Effector memory CD8-positive, alpha-beta T cell (primary cell): ENCODE results near the gene GPR32.
"Not testable (repeated sequence)": the region's sequence is repeated elsewhere in the genome, so short reads cannot be mapped to it uniquely, and the experiment has no call there.

Experiments
- ATAC-seq: fragments of 150-1000 bp; cut with Tn5 transposase; replicated peaks from 2 replicates; pipeline ENCODE4 v1.10.0; 2021; ENCODE audit warnings: mild to moderate bottlenecking, moderate library complexity
- DNase-seq, 3 experiments: peaks; one replicate each; pipeline ENCODE4 v3.0.0; 2021
- H3K27ac Mint-ChIP-seq, 2 donors: one replicate each; pipeline ENCODE4 v1.8.0; 2022; ENCODE audit warnings: mild to moderate bottlenecking in 2 of 2, mixed read lengths in 2 of 2, moderate library complexity in 2 of 2
- H3K27me3 Mint-ChIP-seq, 2 donors: one replicate each; pipeline ENCODE4 v1.8.0; 2022; ENCODE audit warnings: mixed read lengths in 2 of 2
- H3K36me3 Mint-ChIP-seq: one replicate; pipeline ENCODE4 v1.8.0; 2022; ENCODE audit warnings: mild to moderate bottlenecking, moderate library complexity, mixed read lengths; ENCODE audit not compliant: insufficient read depth
- H3K4me1 Mint-ChIP-seq, 2 donors: one replicate each; pipeline ENCODE4 v1.8.0; 2022; ENCODE audit warnings: low read depth in 2 of 2, mixed read lengths in 2 of 2
- H3K4me3 Mint-ChIP-seq, 2 donors: one replicate each; pipeline ENCODE4 v1.8.0; 2022; ENCODE audit warnings: mild to moderate bottlenecking in 2 of 2, mixed read lengths in 2 of 2, moderate library complexity in 2 of 2
- H3K9me3 Mint-ChIP-seq, 2 donors: one replicate each; pipeline ENCODE4 v1.8.0; 2022; ENCODE audit warnings: mixed read lengths in 2 of 2

Gene GPR32

DNA sequence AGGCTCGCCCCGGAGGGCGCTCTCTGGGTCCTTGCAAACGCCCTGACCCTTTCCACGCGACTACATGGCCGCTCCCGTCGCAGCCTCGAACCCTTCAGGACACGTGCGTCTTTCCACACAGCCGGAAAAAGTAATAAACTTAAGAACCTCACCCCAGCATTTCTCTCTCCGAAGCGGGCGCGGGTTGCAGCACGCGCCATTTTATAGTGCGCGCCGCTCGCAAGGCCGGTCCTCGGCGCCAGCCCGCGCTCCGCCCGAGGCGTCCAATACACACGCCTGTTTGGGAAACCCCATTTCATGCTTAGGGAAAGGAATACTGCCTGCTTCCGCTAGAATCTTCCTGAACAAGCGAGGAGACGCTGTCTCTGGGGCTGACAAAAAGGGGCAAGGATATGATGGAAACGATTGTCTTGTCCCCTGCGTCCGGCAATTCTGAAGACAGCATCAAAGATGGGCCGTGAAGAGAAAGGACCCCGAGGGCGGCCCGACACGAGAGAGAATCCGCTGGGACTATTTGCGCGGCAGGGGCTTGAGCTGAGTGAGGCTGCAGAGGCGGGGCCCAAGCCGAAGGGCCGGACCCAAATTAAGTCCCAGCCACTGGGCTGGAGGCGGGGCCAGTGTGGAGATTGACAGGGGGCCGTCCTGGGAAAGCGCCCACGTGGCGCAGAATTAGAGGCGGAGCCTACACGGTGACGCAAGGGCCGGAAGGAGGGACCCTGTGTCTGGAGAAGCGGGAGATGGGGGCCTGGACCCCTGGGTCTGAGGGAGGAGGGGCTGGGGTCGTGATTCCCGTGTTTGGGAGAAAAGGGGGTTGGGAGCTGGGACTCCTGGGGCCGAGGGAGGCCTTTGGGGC is 34.4 kb downstream of the GPR32 start:
- H3K27ac Mint-ChIP-seq: peak overlapping the region; percentile 99 to 100
- peaks cover 28 to 35% of the 10 kb centered on the region in 2 donors for H3K4me1 Mint-ChIP-seq
- H3K36me3 Mint-ChIP-seq: peaks cover 27% of the 10 kb centered on the region
- peak; percentile 95 to 98 (median 96) for DNase-seq
- no peaks in the 10 kb centered on the region for H3K27me3 Mint-ChIP-seq
- no peaks in the 10 kb centered on the region for H3K9me3 Mint-ChIP-seq
- H3K4me3 Mint-ChIP-seq: peak overlapping the region; percentile 96 to 98
- ATAC-seq: peak; percentile 95

- no peak overlapping the region for H3K27ac Mint-ChIP-seq
Observed at GRCh38 chr19:50808856-50809255, 38.6 kb downstream of the GPR32 start.

GRCh38 chr19:50811622-50812238 is 41.5 kb downstream of the GPR32 start:
- not testable (repeated sequence) for ATAC-seq, H3K9me3 Mint-ChIP-seq, DNase-seq, H3K4me1 Mint-ChIP-seq, H3K4me3 Mint-ChIP-seq, H3K36me3 Mint-ChIP-seq, H3K27ac Mint-ChIP-seq
- H3K27me3 Mint-ChIP-seq: peaks cover 30 to 52% of the 10 kb centered on the region in 2 donors

More at GRCh38 chr19:50808856-50809255, 38.6 kb downstream of the GPR32 start:
- Mint-ChIP-seq H3K4me1 (peaks cover 11 to 19% of the 10 kb centered on the region in 2 donors), H3K27me3 (peaks cover 6 to 25% of the 10 kb centered on the region in 2 donors), H3K4me3 (no peak overlapping the region), H3K9me3 (no peaks in the 10 kb centered on the region), H3K36me3 (peaks cover 9% of the 10 kb centered on the region)
- ATAC-seq: no peak
- no peak for DNase-seq

DNA sequence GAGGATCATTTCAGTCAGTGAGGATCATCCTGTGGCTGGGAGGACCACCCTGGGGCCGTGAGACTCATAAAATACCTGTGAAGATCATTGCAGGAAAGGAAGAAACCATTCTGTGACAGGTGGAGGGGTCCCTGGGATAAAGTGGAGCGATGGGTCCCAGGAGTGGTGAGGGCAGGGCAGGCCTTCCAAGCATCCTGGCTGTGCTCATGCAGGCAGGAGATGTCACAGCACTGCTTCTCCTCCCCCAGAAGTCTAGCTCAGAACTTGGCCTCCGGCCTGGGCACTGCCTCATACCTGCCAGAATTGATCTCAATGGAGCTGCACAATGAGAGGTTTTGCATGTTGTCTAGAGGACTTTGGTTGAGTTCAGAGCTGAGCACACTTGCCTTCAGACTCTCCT is 42.2 kb downstream of the GPR32 start:
- peaks cover 0 to 2% of the 10 kb centered on the region in 2 donors for H3K4me1 Mint-ChIP-seq
- no peak overlapping the region for H3K4me3 Mint-ChIP-seq
- no peak overlapping the region for H3K27ac Mint-ChIP-seq
- no peak for ATAC-seq
- DNase-seq: no peak
- H3K36me3 Mint-ChIP-seq: no peaks in the 10 kb centered on the region
- peaks cover 38 to 60% of the 10 kb centered on the region in 2 donors for H3K27me3 Mint-ChIP-seq
- H3K9me3 Mint-ChIP-seq: no peaks in the 10 kb centered on the region

GRCh38 chr19:50814883-50815282 is 44.6 kb downstream of the GPR32 start:
- Mint-ChIP-seq H3K36me3 (peaks cover 4% of the 10 kb centered on the region), H3K27me3 (peaks cover 56 to 84% of the 10 kb centered on the region in 2 donors), H3K4me3 (no peak overlapping the region), H3K4me1 (peaks cover under 1 to 14% of the 10 kb centered on the region in 2 donors), H3K9me3 (no peaks in the 10 kb centered on the region), H3K27ac (no peak overlapping the region)
- DNase-seq (no peak), ATAC-seq (no peak)

DNA sequence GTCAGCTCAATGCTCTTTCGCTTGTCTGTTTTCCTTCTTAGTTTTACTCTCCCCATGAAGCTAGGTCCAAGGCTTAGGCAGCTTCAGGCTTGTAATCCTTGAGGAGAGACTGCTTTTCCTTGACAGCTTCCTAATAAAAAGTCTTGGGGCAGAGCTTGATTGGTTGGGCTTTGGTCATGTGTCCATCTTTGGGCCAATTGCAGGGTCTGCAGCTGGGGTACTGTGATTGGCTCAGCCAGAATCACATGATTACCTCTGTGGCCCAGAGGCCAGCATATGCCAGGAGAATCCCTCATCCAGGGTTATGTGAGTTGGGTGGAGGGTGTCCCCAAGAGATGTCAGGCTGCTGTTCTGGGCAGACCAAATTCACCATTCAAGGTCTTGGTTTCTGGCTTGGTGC is 45.2 kb downstream of the GPR32 start:
- peaks cover 4% of the 10 kb centered on the region for H3K36me3 Mint-ChIP-seq
- ATAC-seq (no peak), DNase-seq (no peak)
- no peak overlapping the region for H3K4me3 Mint-ChIP-seq
- H3K9me3 Mint-ChIP-seq: no peaks in the 10 kb centered on the region
- H3K27me3 Mint-ChIP-seq: peaks cover 61 to 84% of the 10 kb centered on the region in 2 donors
- no peak overlapping the region for H3K27ac Mint-ChIP-seq
- peaks cover 6 to 15% of the 10 kb centered on the region in 2 donors for H3K4me1 Mint-ChIP-seq

GRCh38 chr19:50817941-50818858 is 47.9 kb downstream of the GPR32 start:
- peaks cover 8 to 17% of the 10 kb centered on the region in 2 donors for H3K4me1 Mint-ChIP-seq
- no peak for DNase-seq
- peaks cover 4% of the 10 kb centered on the region for H3K36me3 Mint-ChIP-seq
- H3K27ac Mint-ChIP-seq: peak overlapping the region in 1 of 2 donors; percentile 56
- H3K9me3 Mint-ChIP-seq: no peaks in the 10 kb centered on the region
- H3K4me3 Mint-ChIP-seq: peak overlapping the region; percentile 20 to 65
- ATAC-seq: peak; percentile 51
- peaks cover 83 to 94% of the 10 kb centered on the region in 2 donors for H3K27me3 Mint-ChIP-seq

GRCh38 chr19:50818859-50819472 is 48.7 kb downstream of the GPR32 start:
- peaks cover 8 to 17% of the 10 kb centered on the region in 2 donors for H3K4me1 Mint-ChIP-seq
- DNase-seq (no peak), ATAC-seq (no peak)
- no peaks in the 10 kb centered on the region for H3K9me3 Mint-ChIP-seq
- H3K27me3 Mint-ChIP-seq: peaks cover 85 to 95% of the 10 kb centered on the region in 2 donors
- peak overlapping the region in 1 of 2 donors; percentile 56 for H3K27ac Mint-ChIP-seq
- peak overlapping the region; percentile 20 to 65 for H3K4me3 Mint-ChIP-seq
- H3K36me3 Mint-ChIP-seq: peaks cover 4% of the 10 kb centered on the region

- ATAC-seq: no peak
- H3K27me3 Mint-ChIP-seq: peaks cover 80 to 89% of the 10 kb centered on the region in 2 donors
- H3K4me1 Mint-ChIP-seq: peaks cover 8 to 17% of the 10 kb centered on the region in 2 donors
- no peak overlapping the region for H3K4me3 Mint-ChIP-seq
- H3K27ac Mint-ChIP-seq: no peak overlapping the region
- H3K9me3 Mint-ChIP-seq: no peaks in the 10 kb centered on the region
- DNase-seq: no peak
- peaks cover 4% of the 10 kb centered on the region for H3K36me3 Mint-ChIP-seq
Observed at GRCh38 chr19:50819636-50820035, 49.4 kb downstream of the GPR32 start.

DNA sequence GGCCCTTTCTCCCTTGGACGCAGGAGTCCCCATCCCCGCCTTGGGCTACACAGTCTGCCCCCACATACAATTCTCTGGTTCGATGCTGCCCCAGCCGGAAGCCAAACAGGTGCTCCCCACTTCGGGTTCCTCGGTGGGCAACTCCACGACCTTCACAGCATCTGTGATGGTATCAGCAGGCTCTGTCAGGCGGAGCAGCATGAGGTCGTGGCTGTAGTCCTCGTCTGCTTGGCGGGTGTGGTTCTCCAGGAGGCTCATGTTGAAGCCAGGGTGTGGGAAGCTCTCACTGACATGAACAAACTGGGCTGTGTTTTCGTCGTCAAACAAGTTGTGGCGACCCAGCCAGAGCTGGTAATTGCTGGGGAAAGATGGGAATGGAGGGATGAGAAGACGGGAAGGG is 49.8 kb downstream of the GPR32 start:
- H3K4me3 Mint-ChIP-seq: peak overlapping the region; percentile 5 to 26
- DNase-seq (no peak), ATAC-seq (no peak)
- peaks cover 8 to 17% of the 10 kb centered on the region in 2 donors for H3K4me1 Mint-ChIP-seq
- peaks cover 75 to 85% of the 10 kb centered on the region in 2 donors for H3K27me3 Mint-ChIP-seq
- peaks cover 4% of the 10 kb centered on the region for H3K36me3 Mint-ChIP-seq
- no peak overlapping the region for H3K27ac Mint-ChIP-seq
- H3K9me3 Mint-ChIP-seq: no peaks in the 10 kb centered on the region

DNA sequence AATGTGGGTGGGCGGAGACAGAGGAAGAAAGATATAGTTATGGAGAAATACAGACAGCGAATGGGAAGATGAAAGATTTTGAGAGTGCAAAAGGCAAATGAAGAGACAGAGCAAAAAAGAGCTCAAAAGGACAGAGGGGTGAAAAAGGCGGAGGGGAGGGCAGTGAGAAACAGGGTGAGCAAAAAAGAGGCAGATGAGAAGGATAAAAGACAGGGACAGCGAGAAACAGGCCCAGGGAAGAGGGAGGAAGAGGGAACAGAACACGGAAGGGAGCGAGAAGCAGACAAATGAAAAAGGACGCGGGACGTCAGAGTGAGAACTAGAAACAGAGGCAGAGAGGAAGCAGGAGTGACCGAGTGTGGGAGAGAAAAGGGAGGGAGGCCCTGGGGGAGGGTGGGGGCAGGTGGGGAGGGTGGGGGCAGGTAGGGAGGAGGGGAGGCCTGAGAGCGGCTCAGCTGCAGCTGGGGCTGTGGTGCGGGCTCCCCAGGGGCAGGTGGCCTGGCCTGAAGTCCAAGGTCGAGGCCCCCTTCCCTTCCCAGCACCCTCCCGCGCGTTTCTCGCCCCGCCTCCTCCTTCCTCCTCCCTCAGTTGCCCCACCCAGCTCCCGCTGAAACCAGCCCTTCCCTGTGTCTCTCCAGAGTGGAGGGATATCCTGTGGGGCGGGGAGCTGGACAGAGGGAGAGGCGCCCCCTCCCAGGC is 50.4 kb downstream of the GPR32 start:
- H3K4me3 Mint-ChIP-seq: peak overlapping the region; percentile 5 to 26
- peaks cover 4% of the 10 kb centered on the region for H3K36me3 Mint-ChIP-seq
- DNase-seq: no peak
- ATAC-seq: no peak
- H3K27me3 Mint-ChIP-seq: peaks cover 69 to 80% of the 10 kb centered on the region in 2 donors
- H3K4me1 Mint-ChIP-seq: peaks cover 8 to 17% of the 10 kb centered on the region in 2 donors
- H3K9me3 Mint-ChIP-seq: no peaks in the 10 kb centered on the region
- H3K27ac Mint-ChIP-seq: no peak overlapping the region

DNA sequence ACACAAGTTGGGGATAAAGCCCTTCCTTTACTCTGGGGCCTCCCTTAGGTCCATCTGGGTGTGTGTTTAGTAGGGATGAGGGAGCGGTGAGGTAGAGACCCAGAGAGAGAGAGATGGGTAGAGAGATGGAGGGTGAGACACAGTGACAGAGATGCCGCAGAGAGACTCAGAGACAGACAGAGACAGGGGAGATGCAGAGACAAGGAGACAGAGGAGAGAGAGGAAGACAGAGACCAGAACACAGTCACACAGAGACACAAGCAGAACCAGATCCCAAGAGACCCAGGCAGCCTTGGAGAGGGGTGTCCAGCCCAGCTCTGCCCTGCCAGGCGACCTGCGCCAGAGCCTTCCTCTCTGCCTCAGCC is 51.0 kb downstream of the GPR32 start:
- Mint-ChIP-seq H3K36me3 (peaks cover 4% of the 10 kb centered on the region), H3K27ac (no peak overlapping the region), H3K4me3 (no peak overlapping the region), H3K27me3 (peaks cover 70 to 80% of the 10 kb centered on the region in 2 donors), H3K4me1 (peaks cover 8 to 17% of the 10 kb centered on the region in 2 donors), H3K9me3 (no peaks in the 10 kb centered on the region)
- ATAC-seq: no peak
- no peak for DNase-seq
